ENCODE data around the gene NAIF1.

Gene NAIF1

DNA sequence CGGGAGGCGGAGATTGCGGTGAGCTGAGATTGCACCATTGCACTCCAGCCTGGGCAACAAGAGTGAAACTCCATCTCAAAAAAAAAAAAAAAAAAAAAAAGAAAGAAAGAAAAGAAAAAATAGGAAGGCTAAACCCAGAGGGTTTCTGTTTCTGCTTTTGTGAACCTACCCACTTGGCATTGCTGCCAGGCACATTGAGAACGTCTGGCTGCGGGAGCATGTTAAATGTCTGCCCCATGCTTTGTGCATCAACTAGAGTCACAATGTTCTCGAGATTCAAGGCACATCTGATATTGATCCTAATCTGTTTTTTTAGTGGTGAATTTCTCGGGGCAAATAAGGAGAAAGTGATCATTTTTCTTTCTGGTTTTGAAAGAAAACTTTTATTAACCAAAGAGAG is 3.8 kb upstream of the NAIF1 start:
- peaks cover 21% of the 10 kb centered on the region for H3K36me3 ChIP-seq
- DNase-seq = no peak
- TF ChIP-seq, protein P1, sequence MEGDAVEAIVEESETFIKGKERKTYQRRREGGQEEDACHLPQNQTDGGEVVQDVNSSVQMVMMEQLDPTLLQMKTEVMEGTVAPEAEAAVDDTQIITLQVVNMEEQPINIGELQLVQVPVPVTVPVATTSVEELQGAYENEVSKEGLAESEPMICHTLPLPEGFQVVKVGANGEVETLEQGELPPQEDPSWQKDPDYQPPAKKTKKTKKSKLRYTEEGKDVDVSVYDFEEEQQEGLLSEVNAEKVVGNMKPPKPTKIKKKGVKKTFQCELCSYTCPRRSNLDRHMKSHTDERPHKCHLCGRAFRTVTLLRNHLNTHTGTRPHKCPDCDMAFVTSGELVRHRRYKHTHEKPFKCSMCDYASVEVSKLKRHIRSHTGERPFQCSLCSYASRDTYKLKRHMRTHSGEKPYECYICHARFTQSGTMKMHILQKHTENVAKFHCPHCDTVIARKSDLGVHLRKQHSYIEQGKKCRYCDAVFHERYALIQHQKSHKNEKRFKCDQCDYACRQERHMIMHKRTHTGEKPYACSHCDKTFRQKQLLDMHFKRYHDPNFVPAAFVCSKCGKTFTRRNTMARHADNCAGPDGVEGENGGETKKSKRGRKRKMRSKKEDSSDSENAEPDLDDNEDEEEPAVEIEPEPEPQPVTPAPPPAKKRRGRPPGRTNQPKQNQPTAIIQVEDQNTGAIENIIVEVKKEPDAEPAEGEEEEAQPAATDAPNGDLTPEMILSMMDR (IDR thresholded peaks at IDR 0.05; ENCODE audit: low read depth, low read length) = no peak
- peaks cover 22% of the 10 kb centered on the region for H3K4me1 ChIP-seq
- H3K4me3 ChIP-seq (ENCODE audit: low read depth, low read length) = no peak overlapping the region
- H3K9me3 ChIP-seq = no peaks in the 10 kb centered on the region; the same call in 1 of the 2 replicates
- no peaks in the 10 kb centered on the region for H3K27me3 ChIP-seq

DNA sequence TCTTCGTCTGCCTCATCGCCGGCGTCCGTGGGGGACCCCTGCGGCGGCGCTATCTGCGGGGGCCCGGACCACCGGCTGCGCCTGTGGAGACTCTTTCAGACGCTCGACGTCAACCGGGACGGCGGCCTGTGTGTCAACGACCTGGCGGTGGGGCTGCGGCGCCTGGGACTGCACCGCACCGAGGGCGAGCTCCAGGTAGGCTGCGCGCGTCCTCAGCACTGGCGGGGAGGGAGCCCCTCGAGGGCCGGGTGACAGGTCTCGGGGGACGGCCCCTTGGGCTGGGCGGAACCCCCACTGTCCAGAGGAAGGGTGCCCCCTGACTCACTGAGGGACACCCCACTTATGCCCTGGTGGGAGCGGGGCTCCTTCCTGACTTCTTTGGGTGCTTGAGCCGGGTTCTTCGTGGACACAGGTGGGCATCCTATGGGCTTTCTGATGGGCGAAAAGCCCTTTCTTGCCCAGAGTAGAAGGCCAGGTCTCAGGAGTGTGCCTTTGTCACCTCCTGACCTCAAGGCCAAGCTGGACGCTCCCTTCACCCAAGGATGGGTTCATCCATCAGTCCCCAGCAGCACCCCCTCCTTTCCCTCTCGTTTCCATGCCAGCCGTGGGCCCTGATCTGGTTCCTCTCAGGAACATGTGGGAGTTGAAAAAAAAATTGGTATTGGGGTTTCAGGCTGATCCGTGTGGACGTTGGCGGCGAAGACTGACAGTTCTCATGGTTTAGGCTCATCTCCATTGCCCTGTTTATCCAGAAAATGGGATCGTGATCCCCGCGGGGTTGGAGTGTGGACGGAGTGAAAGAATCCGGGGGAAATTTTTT is 1.5 kb upstream of the NAIF1 start:
- DNase-seq = no peak
- Histone ChIP-seq H3K27me3 (no peaks in the 10 kb centered on the region), H3K4me1 (peaks cover 22% of the 10 kb centered on the region), H3K36me3 (0 out of 2 replicates have a peak, but pooled peaks cover 5% of the 10 kb centered on the region), H3K9me3 (no peaks in the 10 kb centered on the region), H3K4me3 (ENCODE audit: low read depth, low read length) (peak overlapping the region; percentile 97)
- TF ChIP-seq, protein P1 (IDR thresholded peaks at IDR 0.05; ENCODE audit: low read depth, low read length) = no peak

DNA sequence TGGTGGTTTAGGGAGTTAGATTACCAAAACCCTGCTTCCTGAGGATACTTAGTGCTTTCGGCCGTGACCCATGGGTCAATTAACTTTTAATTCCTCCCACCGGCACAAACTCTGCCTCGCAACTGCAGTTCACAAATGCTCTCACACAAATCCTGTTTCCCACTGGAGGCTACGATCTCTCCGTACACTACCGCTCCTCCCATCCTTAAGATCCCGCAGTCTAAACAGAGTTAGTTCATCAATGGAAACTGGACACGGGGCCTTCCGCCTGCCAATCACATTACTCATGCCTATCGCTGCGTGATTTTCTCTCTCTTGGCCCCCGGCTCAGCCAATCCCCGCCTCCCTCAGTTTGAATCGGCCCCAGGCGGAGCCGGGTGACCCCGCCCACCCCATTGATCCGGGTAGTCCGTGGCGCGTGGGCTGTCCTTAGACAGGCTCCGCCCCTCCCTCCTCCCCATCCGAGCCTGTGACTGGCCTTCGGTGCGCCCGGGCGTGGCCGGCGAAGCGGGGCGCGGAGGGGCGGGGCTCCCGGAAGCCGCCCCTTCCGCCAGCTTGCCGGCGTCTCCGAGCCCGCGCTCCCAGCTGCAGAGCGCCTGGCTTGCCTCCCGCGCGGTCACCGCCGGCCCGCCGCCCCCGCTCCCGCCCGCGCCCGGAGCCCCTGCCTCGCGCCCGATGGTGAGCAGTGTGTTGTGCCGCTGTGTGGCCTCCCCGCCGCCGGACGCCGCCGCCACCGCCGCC is 695 bp upstream of the NAIF1 start, which contains the start of gene SLC25A25:
Gene SLC25A25, plus strand, starts transcription at position 588 of the 741 bp plus-strand sequence. Its CDS starts 88 bp downstream, at position 676.
- H3K9me3 ChIP-seq = no peaks in the 10 kb centered on the region
- TF ChIP-seq, protein P1 (IDR thresholded peaks at IDR 0.05; ENCODE audit: low read depth, low read length) = no peak
- peaks cover 16% of the 10 kb centered on the region for H3K4me1 ChIP-seq
- peak; percentile 100 for DNase-seq
- peak within 1 kb of the TSS; percentile 97 for H3K4me3 ChIP-seq (ENCODE audit: low read depth, low read length)
- H3K36me3 ChIP-seq = peaks cover 8% of the 10 kb centered on the region; the same call in 1 of the 2 replicates
- H3K27me3 ChIP-seq = no peaks in the 10 kb centered on the region

DNA sequence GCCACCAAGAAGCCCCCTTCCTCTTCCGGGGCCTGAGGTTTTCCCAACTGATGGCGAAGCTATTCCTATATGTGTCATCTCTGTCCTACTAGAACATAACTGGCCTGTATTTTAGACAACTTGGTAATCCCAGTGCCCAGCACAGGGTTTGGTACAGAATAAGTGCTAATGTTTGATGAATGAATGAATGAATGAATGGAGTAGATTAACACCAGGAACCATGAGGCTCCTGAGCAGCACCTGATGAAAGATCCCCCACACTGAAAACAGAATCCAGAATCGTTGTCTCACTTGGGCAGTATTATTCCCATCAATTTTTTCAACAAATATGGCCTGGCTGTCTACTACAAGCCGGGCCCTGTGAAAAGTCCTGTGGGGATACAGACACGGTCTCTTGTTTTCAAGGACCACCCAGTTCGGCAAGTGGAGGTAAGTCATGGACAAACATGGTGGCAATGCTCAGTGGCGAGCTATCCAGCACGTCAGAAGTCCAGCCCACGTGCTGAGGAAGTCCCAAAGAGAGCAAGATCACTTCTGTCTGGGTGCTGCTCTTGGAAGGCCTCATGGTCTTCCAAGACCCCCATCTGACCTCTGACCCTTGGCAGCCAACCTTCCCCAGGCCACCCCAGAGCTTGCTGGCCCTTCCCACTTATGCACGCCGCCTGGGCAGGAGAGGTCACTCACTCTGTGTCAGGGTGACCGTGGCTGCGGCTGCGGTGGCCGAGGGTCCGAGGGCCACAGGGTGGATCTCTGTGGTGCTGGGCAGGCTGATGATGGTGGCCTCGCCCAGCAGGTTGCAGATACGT is 1.0 kb downstream of the NAIF1 start:
- no peaks in the 10 kb centered on the region for H3K9me3 ChIP-seq
- H3K4me1 ChIP-seq = peaks cover 8% of the 10 kb centered on the region
- H3K4me3 ChIP-seq (ENCODE audit: low read depth, low read length) = no peak overlapping the region; the same call in none of the 2 replicates
- H3K36me3 ChIP-seq = peaks cover 8% of the 10 kb centered on the region
- no peak for DNase-seq
- H3K27me3 ChIP-seq = no peaks in the 10 kb centered on the region
- TF ChIP-seq, protein P1 (IDR thresholded peaks at IDR 0.05; ENCODE audit: low read depth, low read length) = no peak

DNA sequence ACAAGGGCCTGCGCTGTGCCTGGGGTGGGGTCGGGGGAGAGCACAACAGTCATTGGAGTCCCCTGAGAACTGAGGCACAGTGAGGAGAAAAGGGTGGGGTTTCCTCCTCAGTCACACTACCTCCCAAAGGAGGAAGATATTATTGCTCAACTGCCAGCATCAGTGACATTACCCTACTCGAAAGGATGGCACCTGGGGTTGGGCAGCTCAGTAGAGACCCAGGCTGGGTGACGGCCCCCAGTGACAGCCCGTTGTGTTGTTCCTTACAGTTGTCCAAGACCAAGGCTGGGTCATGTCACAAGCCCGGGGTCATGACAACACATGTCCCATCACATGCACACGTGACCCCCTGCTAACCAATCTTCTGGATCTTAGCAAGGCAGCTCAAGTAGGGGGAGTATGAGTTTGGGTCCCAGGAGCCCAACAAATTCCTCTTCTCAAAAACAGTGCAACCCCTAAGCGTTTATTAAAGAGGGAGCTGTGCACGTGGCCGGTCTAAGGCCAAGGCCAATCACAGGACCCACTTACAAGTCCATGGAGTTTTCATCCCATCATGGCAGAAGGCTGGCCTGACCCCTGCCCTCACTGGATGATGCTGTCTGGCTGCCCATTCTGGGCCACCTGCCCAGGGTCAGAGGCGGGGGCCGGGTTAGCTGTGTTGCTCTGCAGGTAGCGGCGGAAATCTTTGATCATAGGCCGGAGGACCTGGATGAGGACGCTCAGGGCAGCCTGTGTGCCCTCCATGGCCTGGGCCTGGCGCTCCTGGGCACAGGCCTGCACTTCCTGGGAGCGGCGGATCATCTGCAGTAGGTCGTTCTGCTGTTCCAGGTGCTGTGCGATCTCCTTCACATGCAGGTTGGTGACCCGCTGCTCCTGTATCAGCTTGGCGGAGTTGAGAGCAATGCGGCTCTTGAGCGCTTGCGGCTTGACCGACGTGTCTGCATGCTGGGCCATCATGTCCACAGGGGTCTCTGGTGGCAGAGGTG is 4.0 kb downstream of the NAIF1 start:
- DNase-seq = no peak
- no peak overlapping the region for H3K4me3 ChIP-seq (ENCODE audit: low read depth, low read length)
- TF ChIP-seq, protein P1 (IDR thresholded peaks at IDR 0.05; ENCODE audit: low read depth, low read length) = no peak

More for the DNA sequence above, 4.0 kb downstream of the NAIF1 start:
- no peaks in the 10 kb centered on the region for H3K27me3 ChIP-seq
- H3K4me1 ChIP-seq = peaks cover 8% of the 10 kb centered on the region
- H3K36me3 ChIP-seq = peaks cover 8% of the 10 kb centered on the region
- no peaks in the 10 kb centered on the region for H3K9me3 ChIP-seq

Measured in BE2C (cell line).